Measurements from ENCODE around the gene SNX2. TPM values are rescaled to one million over a fixed set of nuclear protein-coding genes. Genes with fewer than 3 reads are reported as not detected.

SNX2 gene
- total RNA-seq, 2 donors from 2014 or later = 50.6 to 63.7 TPM

- no peak for DNase-seq (ENCODE audit: low spot score)
- intact Hi-C loops (cut with DNase I) = loop anchor here (5.0 kb wide), 1 partner anchor 313 kb away; no protein-coding TSS in a partner anchor
- 85% methylated on average over 4 of the region's 4 CpGs for WGBS
These were observed 4.6 kb downstream of the SNX2 start for GRCh38 chr5:122779451-122779850.

GRCh38 chr5:122780296-122780695 is 5.4 kb downstream of the SNX2 start:
- TF ChIP-seq CTCF (IDR thresholded peaks at IDR 0.05) = no peak
- no peak for TF ChIP-seq POLR2AphosphoS5 (IDR thresholded peaks at IDR 0.05)
- no peak for TF ChIP-seq POLR2A (IDR thresholded peaks at IDR 0.05)
- Histone ChIP-seq H3K27me3 (replicated peaks; ENCODE audit: insufficient read depth) (no peaks in the 10 kb centered on the region), H3K4me1 (replicated peaks) (no peaks in the 10 kb centered on the region), H3K36me3 (no peaks in the 10 kb centered on the region), H3K9me3 (no peaks in the 10 kb centered on the region), H3K27ac (no peak overlapping the region), H3K4me3 (no peak overlapping the region)
- intact Hi-C loops (cut with DNase I) = no loop called here
- no peak for DNase-seq (ENCODE audit: low spot score)
- WGBS = 87% methylated on average over 4 of the region's 4 CpGs

More at GRCh38 chr5:122779451-122779850, 4.6 kb downstream of the SNX2 start:
- Histone ChIP-seq H3K4me3 (no peak overlapping the region), H3K27ac (no peak overlapping the region), H3K4me1 (replicated peaks) (no peaks in the 10 kb centered on the region), H3K9me3 (no peaks in the 10 kb centered on the region), H3K36me3 (no peaks in the 10 kb centered on the region), H3K27me3 (replicated peaks; ENCODE audit: insufficient read depth) (no peaks in the 10 kb centered on the region)
- TF ChIP-seq POLR2A (IDR thresholded peaks at IDR 0.05) = no peak
- no peak for TF ChIP-seq POLR2AphosphoS5 (IDR thresholded peaks at IDR 0.05)
- TF ChIP-seq CTCF (IDR thresholded peaks at IDR 0.05) = no peak

GRCh38 chr5:122781465-122781864 is 6.6 kb downstream of the SNX2 start:
- H3K27me3 ChIP-seq (replicated peaks; ENCODE audit: insufficient read depth) = no peaks in the 10 kb centered on the region
- intact Hi-C loops (cut with DNase I) = no loop called here
- 0% methylated on average over 1 of the region's 1 CpG for WGBS
- H3K9me3 ChIP-seq = no peaks in the 10 kb centered on the region
- no peak for TF ChIP-seq POLR2A (IDR thresholded peaks at IDR 0.05)
- TF ChIP-seq POLR2AphosphoS5 (IDR thresholded peaks at IDR 0.05) = no peak
- TF ChIP-seq CTCF (IDR thresholded peaks at IDR 0.05) = no peak
- H3K4me3 ChIP-seq = no peak overlapping the region
- H3K4me1 ChIP-seq (replicated peaks) = no peaks in the 10 kb centered on the region
- H3K36me3 ChIP-seq = no peaks in the 10 kb centered on the region
- no peak for DNase-seq (ENCODE audit: low spot score)
- H3K27ac ChIP-seq = no peak overlapping the region

GRCh38 chr5:122785294-122785693 is 10.4 kb downstream of the SNX2 start:
- Histone ChIP-seq H3K27me3 (replicated peaks; ENCODE audit: insufficient read depth) (no peaks in the 10 kb centered on the region), H3K4me3 (no peak overlapping the region), H3K4me1 (replicated peaks) (no peaks in the 10 kb centered on the region), H3K36me3 (no peaks in the 10 kb centered on the region), H3K27ac (no peak overlapping the region), H3K9me3 (no peaks in the 10 kb centered on the region)
- no peak for DNase-seq (ENCODE audit: low spot score)
- intact Hi-C loops (cut with DNase I) = no loop called here
- no peak for TF ChIP-seq POLR2A (IDR thresholded peaks at IDR 0.05)
- TF ChIP-seq CTCF (IDR thresholded peaks at IDR 0.05) = no peak
- no peak for TF ChIP-seq POLR2AphosphoS5 (IDR thresholded peaks at IDR 0.05)
- 100% methylated on average over 1 of the region's 1 CpG for WGBS

GRCh38 chr5:122788371-122788770 is 13.5 kb downstream of the SNX2 start:
- DNase-seq (ENCODE audit: low spot score) = no peak
- H3K4me1 ChIP-seq (replicated peaks) = no peaks in the 10 kb centered on the region
- H3K36me3 ChIP-seq = no peaks in the 10 kb centered on the region
- no peak overlapping the region for H3K27ac ChIP-seq
- WGBS = 97% methylated on average over 1 of the region's 1 CpG
- no peaks in the 10 kb centered on the region for H3K27me3 ChIP-seq (replicated peaks; ENCODE audit: insufficient read depth)
- H3K9me3 ChIP-seq = no peaks in the 10 kb centered on the region
- intact Hi-C loops (cut with DNase I) = no loop called here
- H3K4me3 ChIP-seq = no peak overlapping the region
- TF ChIP-seq POLR2A (IDR thresholded peaks at IDR 0.05) = no peak
- TF ChIP-seq POLR2AphosphoS5 (IDR thresholded peaks at IDR 0.05) = no peak
- no peak for TF ChIP-seq CTCF (IDR thresholded peaks at IDR 0.05)
